ENCODE measurements around the gene EPN3.
A peak's percentile ranks its signal among the peaks of the same experiment; 100 is the strongest.

The EPN3 gene

DNA sequence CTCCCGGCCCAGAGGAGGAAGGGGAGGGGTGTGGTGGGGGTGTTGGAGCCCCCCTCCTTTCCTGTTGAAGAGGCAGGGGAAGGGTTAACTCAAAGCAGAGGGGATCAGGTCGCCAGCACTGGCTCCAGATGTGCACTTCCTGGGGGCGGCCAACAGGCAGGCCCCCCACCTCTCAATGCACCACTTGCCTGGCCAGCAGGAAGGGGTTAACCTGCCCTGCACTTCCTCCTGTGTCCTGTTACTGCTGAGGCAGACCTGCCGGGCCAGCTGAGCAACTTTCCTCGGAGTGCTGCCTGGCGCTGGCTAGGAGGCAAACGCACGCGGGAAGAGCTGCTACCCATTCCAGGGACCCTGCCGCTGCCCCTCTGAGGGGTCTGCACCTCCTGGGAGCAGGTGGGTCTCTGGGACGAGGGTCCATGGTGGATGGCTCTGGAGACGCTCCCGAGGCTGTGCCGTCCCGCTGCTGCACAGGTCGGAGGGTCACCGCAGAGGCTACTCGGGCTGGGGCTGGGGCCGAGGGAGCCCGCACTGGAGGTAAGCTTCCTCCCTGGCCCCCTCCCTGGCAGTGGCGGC, at the start of gene EPN3:
TSS of gene EPN3 (plus strand) at position 284 of the 573 bp plus-strand sequence. CDS start 3,822 bp downstream, outside the sequence.
- no peak for DNase-seq (ENCODE audit: low spot score)

- no peak for DNase-seq (ENCODE audit: low spot score)
Observed at GRCh38 chr17:50483266-50483665, 49.3 kb upstream of the EPN3 start.

GRCh38 chr17:50484386-50485155, 48.0 kb upstream of the EPN3 start:
- DNase-seq (ENCODE audit: low spot score), result no peak

GRCh38 chr17:50487213-50488096, 45.1 kb upstream of the EPN3 start:
- no peak for DNase-seq (ENCODE audit: low spot score)

GRCh38 chr17:50488880-50489279, 43.7 kb upstream of the EPN3 start:
- DNase-seq (ENCODE audit: low spot score), result no peak

DNA sequence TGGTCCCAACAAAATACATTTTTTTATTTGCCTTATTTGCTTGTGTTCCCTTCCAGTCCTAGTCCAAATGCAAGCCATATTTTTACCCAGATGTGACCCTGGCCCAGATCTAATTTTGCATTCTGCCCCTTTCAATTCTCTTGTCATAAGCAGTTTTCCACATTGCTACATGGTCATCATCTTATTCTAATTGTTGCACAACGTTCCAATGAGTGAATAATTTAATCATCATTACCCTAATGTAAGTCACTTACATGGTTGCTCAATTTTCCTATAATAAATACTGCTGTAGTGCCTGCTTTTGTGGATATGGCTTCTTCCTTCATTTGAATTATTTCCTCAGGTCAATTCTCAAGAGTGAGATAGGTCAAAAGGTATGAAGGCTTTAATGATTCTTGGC, 41.0 kb upstream of the EPN3 start:
- DNase-seq (ENCODE audit: low spot score), result no peak

DNA sequence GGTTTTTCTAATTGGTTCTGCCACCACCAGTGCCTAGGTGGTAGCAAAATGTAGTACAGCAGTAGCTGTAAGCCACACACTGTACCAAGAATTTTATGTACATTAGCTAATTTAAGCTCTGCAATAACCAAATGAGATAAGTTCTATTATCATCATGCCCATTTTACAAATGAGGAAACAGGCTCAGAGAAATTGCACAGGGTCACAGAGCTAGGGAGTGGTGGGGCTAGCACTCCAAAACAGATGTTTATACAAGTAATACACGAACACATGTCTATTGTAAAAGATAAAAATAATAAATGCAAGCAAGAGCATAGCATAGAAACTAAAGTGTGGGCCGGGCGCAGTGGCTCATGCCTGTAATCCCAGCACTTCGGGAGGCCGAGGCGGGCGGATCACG, 40.3 kb upstream of the EPN3 start:
- no peak for DNase-seq (ENCODE audit: low spot score)

DNA sequence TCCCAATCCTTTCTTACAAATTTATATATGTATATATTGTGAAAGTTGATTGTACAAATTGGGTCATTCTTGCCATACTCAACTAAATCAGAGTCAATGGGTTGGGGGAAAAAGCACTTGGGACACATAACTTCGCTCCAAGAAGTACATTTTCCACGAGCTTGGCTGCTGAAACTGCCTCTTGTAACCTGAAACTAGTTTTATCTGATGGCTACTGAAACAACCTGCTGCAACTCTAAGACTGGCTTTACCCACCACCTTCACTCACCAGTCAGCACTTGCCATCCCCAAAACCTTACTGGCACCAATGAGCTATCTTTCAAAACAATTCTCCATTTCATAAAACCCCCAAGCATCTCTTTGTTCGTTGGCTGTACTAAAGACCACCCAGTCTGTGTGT, 38.8 kb upstream of the EPN3 start:
- DNase-seq (ENCODE audit: low spot score), result no peak

DNA sequence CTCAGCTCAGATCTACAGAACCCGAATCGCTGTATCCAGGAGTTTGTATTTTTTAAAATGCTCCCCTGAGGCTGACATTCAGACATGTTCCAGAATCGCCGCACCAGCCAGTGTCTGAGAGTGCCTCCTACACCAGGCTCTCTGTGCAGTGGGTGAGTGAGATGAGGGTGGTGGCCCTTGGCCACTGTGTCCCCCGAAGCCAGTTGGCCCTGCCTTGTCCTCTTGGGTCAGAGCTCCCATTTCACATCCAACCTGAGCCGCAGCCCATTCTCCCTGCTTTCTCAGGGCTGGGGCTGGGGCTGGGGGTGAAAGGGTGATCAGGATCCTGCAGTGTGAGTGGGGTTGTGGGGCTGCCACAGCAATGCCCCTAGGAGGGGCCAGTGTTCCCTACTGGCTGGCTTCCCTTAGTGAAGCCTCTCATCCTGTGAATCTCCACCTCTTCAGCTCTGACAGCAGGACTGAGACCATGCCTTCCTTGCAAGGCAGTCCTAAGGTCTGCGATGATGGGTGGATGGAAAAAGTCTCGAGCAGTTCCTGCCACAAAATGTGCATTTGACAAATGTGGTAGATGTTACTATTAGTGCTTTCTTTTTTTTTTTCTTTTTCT, 37.2 kb upstream of the EPN3 start:
- DNase-seq (ENCODE audit: low spot score), result no peak

- DNase-seq (ENCODE audit: low spot score), result no peak
Observed at GRCh38 chr17:50495918-50496317, 36.6 kb upstream of the EPN3 start.

- DNase-seq (ENCODE audit: low spot score), result no peak
Observed at GRCh38 chr17:50498021-50498874, 34.3 kb upstream of the EPN3 start.

DNA sequence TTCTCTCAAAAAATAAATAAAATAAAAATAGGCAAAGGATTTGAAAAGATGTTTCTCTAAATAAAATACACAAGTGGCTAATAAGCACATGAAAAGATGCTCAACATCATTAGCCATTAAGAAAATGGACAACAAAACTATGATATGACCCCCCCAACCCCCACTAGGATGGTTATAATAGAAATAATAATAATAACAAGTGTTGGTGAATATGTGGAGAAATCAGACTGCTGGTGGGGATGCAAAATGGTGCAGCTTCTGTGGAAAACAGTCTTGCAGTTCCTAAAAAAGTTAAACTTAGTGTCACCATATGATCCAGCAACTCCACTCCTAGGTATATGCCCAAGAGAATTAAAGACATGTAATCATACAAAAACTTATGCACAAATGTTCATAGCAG, 33.3 kb upstream of the EPN3 start:
- DNase-seq (ENCODE audit: low spot score), result no peak

GRCh38 chr17:50499721-50500120, 32.8 kb upstream of the EPN3 start:
- DNase-seq (ENCODE audit: low spot score), result no peak

DNA sequence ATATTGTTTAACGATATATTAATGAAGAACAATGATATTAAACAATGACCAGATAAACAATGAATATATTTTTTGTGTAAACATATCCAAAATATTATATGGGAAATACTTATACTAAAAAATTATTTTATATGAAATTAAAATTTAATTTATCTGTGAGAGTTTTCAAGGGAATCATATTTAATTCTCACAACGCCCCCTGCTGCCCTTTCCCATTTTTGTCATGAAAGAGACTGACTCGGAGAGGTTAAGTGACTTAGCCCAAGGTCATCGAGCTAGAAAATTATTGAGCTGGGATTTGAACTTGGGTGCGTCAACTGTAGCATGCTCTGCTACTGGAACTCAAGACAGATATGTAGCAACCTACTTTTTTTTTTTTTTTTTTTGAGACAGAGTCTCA, 31.5 kb upstream of the EPN3 start:
- DNase-seq (ENCODE audit: low spot score), result no peak

DNA sequence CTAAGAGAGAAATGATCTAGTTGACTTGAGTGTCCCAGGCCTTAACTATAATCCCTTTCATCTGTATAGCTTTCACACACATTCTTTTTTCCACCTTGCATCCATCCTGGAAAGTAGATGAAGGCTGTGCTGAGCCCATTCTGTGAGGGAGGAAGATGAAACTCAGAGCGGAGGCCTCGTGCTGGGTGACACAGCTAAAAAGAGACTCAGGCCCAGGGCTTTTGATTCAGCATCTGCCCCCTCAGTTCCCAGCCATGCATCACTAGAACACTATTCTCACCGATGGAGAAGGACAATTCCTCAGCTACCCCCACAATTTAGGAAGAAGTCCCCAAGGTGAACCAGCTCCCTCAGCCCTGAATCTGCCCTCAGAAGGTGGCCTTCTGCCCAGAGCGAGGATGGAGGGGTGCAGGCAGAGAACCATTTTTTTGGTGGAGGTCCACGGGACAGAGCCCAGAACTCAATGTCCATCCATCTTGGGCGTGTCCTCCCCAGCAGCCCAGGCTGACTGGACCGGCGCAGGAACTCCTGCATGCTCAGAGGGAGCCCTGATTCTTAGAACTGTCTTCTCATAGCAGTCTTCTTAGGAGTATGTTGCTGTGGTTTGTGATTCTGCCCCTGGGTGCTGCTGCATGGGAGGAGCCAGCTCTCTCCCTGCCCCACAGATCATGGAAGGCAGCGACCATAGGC, 30.1 kb upstream of the EPN3 start:
- DNase-seq (ENCODE audit: low spot score), result no peak

- no peak for DNase-seq (ENCODE audit: low spot score)
Observed at GRCh38 chr17:50505591-50506130, 26.9 kb upstream of the EPN3 start.

DNA sequence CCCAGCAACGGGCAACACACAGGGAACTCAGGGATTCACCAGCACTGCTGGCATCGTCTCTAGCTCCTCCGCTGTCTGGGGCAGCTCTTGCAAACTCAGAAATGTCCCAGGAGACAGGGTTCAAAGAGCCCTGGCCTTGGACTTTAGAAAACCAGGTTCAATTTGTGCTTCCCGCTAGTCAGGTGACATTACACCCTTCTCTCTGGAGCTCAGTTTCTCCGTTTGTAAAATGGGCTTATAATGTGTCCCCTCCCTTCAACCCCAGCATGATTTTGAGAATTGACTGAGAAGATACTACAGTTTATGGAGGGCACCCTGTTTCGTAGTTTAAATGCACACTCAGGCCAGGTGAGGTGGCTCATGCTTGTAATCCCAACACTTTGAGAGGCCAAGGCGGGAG, 26.2 kb upstream of the EPN3 start:
- DNase-seq (ENCODE audit: low spot score), result no peak

DNA sequence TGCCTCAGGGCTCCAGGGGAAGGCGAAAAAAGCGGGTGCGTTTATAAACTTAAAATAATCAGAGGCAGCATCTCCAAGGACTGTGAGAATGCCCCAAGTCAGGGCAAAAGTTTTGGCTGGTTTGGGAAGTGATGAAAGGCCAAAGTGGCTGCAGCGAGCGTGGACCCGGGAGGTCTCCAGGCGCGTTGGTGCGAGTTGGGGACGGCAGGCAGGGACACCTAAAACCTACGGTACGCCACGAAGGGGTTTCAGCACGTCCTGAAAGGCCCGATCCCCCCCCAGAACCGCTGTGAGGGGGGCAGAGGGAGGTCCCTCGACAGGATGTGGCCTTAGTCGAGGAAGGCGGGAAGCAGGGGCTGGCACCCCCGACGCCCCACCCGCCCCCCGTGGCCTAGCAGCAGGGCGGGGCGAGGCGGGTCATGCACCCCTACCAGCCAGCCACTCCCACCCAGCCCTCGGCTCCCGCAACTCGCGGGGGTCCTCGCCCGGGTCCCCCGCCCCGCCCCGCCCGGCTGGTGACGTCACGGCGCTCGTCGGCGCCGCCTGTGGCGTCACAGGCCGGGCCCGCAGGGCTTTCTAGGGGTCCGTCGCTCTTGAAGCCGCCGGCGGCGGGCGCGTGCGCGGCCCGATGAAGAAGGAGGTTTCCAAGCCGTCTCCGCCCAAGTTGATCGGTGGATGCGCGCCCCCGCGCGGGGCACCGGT, 24.5 kb upstream of the EPN3 start, which contains the start of gene MYCBPAP:
TSS of gene MYCBPAP (plus strand) at position 569 of the 702 bp plus-strand sequence. CDS start 236 bp downstream, outside the sequence.
- peak; percentile 64 for DNase-seq (ENCODE audit: low spot score)

DNA sequence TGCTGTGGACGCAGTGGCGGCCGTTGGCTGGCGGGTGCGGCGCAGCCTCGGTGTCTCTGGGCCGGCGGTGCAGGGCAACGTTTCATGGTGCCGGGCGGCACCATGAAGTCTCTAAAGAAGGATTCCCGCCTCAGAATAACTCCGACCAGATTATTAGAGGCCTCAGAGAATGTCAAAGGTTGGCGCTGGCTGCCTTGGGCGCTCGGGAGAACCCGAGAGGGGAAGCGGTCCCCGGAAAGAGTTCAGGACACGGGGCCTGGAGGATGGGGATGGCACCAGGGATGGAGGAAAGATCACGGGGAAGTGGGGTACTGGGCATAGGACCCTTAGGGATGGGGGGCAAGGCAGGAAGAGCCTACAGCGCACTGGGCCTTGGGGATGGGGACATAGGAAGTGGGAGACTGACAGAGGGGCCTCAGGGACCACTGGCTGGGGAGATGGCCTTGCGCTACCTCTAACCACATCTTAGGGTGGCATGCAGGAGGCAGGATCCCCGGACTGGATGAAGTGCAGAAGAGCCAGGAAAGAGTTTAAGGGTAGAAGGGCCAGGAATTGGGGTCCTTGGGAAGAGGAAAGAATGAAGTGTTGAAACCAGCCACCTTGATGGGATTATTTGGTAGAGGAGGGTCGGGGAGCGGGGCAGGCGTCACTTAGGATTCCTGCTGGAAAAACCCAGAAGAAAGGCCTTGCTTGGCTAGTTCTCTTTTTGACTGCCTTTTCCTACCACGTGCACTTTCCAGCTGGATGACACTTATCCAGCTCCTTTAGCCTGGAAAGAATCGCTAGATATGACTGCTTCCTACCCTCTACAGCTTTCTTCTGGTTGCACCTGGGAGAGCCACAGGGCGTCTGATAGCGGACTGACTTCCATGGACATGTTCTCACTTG, 23.7 kb upstream of the EPN3 start:
- no peak for DNase-seq (ENCODE audit: low spot score)
